ENCODE data around the gene PAXIP1.

PAXIP1 gene

DNA sequence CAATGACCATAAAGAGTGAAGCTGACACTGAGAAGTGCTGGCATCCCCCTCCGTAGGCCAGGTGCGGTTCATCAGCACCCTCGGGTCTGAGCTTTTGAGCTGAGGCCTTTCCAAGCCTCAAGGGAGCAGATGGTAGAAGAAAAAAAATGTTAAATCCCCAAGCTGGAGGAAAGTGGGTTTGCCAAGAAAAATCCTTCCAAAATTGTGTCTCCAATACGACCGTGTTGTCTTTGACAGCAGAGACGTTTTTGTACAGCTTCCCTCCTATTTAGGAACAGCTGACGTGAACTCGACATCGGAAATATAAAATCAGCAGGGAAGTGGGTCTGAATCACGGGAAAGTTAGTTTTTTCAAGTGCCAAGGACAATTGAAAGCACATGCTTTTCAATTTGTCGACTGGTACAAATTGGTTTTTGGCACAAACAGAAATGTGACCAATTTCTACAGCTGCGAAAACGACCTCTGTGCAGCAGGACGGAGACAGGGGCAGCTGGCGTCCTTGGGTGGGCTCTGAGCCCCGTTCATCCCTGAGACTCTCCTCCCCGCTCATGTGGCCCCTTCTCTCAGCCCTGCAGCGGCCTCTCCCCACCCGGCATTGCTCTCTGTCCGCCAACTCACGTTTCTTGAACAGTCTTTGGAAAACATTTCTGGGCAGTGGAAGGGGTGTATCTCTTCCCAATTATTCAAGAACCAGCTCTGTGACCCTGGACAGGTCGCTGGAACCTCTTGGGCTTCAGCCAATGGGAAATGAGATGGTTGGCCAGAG, 89.9 kb downstream of the PAXIP1 start:
- no peak for DNase-seq (ENCODE audit: low read depth in 3 of 3)

DNA sequence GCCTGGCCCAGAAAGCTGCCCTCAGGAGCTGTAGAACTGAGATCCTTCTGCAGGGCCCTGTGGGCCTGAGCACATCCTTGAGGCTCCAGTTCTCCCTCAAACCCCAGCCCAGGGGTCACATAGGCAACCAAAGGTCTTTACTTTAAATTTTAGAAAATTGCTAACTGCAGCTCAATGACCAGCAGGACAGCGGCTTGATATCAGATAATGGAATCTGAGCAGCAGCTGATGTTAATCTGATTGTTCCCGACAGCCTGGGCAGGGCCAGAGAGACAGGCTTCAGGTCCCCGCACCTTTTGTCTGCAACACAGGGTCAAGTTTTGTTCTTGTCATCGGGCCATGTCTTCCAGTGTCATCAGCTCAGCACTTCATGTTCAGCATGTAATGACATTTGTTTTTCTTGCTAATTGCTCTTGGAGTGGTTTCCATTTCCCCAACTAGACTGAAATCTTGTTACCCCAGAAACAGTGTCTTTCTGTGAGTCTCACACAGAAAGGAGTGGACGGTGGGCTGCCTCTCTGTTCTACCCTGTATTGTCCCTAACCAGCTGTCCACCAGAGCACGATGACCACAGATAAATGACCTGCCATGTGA, 91.0 kb downstream of the PAXIP1 start:
- no peak for DNase-seq (ENCODE audit: low read depth in 3 of 3)

DNA sequence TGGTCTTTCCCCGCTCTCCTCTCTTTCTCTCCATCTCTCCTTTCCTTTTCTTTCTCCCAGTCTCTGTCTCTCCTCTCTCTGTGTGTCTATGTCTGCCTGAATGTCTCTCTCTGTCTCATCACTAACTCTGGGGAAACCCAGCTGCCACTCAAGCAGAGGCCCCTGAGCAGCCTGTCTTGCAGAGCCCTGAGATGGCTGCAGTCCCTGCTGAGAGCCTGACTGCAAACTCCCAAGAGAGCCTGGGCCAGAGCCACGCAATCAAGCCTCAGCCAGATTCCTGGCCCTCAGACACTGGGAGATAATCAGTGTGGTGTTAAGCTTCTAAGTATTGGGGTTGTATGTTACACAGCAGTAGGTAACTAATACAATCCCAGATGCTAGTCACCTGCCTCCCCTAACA, 91.5 kb downstream of the PAXIP1 start:
- no peak for DNase-seq (ENCODE audit: low read depth in 3 of 3)

DNA sequence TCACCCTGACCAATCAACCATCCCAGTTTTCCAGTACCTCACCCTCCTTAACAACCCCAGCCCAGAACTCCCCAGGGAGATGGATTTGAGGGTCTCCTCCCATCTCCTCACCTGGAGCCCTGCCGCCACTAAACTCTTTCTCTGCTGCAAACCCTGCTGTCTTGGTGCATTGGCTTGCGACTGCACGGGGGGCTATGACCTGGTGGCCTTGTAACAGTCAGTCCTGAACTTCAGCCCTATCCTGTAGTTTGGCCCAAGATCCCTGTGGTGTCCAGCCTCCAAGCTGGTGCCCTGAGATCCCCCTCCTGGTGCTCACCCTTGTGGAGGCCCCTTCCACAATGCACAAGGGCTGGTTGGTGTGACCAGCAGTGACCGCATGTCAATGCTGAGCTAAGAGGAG, 91.9 kb downstream of the PAXIP1 start:
- DNase-seq (ENCODE audit: low read depth in 3 of 3) = no peak

DNA sequence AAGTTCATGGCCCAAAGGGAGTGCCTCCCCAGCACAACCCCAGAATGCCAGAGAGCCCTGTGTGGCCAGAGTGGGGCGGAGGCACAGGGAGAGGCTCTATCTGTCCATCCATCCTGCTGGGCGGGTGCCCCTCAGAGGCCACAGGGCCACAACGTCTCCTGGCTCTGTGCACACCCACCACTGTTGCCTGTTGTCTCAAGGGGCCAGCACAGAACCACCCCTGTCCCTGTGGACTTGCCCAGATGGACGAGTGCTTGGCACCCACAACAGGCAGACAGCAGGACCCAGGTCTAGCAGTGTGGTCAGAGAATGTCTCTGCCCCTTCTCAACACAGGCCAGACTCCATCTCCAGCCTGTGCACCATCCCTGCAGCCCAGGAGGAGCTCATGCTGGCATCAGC, 92.8 kb downstream of the PAXIP1 start:
- no peak for DNase-seq (ENCODE audit: low read depth in 3 of 3)

DNA sequence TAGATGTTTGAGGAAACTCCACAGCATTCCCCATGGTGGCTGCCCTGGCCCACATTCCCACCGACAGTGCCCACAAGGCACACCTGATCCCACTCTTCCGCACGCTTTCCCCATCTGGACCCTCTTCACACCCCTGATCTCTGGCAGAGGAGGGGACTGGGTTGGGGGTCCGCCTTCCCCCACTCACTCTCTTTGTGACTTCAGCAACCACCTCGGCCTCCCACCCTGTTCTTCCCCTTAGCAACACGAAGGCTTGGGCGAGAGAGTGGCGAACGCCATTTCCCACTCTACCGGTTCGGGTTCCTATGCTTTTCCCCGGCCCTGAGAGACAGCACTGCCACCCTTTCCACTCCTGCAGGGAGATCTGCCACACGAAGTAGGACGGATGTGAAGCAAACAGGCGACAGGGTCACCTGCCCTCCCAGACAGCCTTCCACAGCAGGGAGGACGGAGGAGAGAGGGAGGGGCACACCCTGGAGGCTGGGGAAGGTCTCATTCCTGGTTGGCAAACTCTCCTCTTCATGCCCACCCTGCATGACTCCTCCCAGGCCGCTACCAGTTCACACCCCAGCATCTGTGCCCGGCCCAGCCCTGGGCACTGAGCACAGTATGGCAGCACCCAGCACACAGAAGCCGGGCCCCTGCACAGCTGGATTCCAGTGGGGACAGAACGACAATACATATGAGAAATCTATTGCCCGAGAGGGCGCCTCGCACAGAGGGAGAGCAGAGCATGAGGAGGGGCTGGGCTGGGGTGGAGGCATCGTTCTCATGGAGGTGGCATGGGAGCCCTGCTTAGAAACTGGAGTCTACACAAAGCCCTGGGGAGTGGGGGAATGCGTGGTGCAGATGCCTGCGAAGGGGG, 93.5 kb downstream of the PAXIP1 start:
- DNase-seq (ENCODE audit: low read depth in 3 of 3) = no peak

DNA sequence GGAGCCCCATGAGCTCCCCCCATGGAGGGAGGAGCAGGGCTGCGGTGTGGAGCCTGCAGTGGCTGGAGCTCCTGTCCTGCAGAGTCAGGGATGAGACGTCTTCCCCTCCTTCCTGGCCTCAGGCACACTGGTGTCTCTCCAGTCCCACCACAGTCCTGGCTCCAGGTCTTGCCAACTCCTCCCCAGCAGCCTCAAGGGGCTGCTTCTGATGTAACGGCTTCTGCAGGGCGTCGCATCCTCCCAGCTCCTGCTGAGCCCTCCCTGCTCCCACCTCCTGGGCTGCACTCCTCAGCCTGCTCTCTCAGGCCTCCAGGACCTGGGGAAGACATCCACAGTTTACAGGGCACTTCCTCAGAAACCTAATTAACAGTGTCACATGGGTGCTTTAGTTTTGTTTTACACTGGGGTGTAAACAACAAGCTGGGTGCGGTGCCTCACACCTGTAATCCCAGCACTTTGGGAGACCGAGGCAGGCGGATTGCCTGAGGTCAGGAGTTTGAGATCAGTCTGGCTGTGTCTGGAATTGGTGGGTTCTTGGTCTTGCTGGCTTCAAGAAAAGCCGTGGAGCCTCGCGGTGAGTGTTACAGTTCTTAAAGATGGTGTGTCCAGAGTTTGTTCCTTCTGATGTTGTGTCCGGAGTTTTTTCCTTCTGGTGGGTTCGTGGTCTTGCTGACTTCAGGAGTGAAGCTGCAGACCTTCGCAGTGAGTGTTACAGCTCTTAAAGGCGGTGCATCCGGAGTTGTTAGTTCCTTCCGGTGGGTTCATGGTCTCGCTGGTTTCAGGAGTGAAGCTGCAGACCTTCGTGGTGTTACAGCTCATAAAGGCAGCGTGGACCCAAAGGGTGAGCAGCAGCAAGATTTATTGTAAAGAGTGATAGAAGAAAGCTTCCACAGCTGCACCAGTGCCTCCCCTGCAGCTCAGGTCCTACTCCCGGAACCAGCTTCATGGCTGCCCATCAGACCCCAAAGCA, 95.0 kb downstream of the PAXIP1 start:
- no peak for DNase-seq (ENCODE audit: low read depth in 3 of 3)

DNA sequence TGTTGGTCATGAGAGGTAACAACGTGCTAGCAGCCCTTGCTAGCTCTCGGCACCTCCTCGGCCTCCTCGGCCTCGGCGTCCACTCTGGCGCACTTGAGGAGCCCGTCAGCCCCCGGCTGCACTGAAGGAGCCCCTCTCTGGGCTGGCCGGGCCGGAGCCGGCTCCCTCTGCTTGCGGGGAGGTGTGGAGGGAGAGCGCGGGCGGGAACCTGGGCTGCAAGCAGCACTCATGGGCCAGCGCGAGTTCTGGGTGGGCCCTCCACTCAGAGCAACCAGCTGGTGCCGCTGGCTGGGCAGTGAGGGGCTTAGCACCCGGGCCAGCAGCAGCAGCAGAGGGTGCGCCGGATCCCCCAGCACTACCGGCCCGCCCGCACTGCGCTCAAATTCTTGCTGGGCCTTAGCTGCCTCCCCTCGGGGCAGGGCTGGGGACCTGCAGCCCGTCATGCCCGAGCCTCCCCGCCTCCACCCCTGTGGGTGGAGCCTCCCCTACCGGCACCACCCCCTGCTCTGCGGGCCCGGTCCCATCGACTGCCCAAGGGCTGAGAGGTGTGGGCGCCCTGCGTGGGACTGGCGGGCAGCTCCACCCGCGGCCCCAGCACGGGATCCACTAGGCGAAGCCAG, 96.1 kb downstream of the PAXIP1 start:
- DNase-seq (ENCODE audit: low read depth in 3 of 3) = no peak

DNA sequence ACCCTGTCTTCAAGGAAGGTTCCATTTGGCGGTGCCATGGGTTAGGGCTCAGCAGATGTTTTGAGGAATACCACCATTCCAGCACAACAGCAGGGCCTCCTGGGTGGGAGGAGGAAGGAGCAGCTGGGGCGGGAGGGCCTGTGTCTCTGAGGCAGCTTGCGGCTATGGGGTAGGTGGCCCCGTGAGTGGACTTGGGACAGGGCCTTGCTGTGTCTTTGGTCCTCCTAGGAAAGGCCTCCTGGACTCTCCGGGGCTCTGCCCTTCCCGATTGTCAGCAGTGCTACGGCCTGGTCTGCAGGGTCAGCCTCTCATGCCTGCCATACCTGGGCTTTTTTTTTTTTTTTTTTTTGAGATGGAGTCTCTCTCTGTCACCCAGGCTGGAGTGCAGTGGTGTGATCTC, 96.7 kb downstream of the PAXIP1 start:
- DNase-seq (ENCODE audit: low read depth in 3 of 3) = no peak

DNA sequence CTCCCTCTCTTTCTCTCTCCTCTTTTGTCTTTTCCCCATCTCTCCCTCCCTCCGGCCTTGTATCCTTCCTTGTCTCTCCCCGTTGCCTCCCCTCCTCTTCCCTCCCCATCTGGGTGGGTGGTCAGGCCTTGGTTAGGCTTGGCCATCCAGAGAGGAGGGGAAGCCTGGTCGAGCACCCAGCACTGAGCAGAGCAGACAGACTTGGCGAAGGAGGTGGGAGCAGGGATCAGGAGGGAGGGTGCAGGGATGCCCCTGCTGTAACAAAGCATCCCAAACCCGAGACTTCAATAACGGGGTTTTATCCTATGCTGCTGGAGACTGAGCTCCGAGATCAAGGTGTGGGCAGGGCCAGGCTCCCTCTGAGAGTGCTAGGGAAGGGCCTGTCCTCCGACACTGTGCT, 97.3 kb downstream of the PAXIP1 start:
- no peak for DNase-seq (ENCODE audit: low read depth in 3 of 3)

DNA sequence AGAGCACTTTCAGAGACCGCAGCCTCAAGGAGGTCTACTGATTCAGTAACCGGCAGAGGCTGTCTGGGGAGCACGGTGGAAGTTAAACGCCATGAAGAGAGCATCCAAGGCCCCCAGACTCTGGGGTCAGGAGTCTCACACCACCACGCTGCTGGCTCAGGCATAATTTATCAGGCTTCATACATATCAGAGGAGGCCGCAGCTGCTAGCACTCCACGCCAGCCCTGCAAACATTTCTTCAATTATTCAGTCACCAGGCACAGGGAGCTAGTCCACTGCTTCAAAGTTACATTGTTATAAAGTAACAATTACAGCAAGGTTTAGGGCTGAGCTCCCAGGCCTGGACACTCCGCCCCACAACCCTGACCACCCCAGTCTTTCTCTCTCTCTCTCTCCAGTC, 97.8 kb downstream of the PAXIP1 start:
- DNase-seq (ENCODE audit: low read depth in 3 of 3) = no peak

DNA sequence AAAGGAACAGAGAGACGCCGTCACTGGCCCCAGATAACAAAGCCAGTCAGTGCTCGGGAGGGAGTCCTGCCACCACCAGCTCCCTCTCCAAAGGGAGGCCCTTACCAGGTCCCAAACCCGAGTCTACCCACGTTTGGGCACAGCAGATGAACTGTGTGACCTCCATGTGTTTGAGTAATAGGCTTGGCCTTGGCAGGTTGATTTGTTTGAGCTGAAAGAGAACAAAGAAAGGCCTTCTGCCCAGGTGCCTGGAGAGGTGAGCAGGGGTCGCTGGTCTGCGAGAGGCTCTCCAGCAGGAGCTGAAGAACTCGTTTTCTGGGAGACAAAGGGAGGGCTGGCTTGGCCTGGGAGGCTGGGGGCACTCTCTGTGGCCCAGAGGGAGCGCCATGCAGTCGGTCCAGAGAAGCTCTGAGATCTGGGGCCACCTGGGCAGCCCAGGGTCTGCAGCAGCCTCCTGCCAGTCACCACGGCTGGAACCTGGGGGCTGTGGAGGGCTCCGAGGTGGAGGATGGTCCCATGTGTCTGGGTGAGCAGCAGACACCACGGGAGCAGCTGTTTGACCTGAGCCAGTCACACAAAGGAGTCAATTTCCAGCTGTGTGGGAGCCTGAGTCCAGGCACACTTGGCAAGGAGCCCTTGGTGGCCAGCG, 99.7 kb downstream of the PAXIP1 start:
- DNase-seq (ENCODE audit: low read depth in 3 of 3) = no peak

DNA sequence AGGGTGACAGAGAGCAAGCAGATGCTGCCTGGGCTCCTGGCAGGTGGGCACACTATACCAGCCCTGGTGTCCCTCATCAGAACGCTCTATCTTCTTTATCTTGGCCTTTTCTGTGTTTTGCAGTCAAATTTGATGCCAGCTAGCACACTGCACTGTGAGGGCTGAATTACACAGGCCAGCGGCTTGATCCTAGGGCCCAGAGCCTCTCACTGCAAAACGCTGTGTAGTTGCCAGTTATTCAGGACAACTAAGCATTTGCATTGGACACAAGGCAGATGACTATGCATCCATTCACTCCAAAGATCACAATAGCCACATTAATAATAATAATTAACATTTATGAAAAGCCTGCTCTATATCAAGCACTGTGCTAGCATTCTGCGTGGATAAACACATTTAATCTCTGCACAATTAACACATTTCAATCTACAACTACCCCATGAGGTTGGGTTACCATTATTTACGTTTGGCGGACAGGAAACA, 100.3 kb downstream of the PAXIP1 start:
- no peak for DNase-seq (ENCODE audit: low read depth in 3 of 3)

DNA sequence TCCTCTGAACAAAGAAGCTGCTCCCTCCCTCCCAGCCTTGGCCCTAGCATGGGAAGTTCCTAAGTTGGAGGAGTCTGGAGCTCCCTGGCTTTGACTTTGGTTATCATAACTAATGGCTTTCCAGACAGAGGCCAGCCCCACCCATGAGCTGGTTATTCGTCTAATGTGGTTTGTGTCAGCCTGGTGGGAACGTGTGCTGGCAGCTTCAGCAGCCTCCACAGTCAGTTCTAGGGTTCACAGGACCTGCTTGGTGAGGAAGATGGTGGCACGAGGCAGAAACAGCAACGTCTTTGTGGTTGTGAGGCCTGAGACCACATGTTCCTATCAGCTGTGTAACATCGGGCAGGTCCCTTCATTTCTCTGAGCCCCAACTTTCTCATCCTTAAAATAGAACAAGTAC, 103.1 kb downstream of the PAXIP1 start:
- no peak for DNase-seq (ENCODE audit: low read depth in 3 of 3)

DNA sequence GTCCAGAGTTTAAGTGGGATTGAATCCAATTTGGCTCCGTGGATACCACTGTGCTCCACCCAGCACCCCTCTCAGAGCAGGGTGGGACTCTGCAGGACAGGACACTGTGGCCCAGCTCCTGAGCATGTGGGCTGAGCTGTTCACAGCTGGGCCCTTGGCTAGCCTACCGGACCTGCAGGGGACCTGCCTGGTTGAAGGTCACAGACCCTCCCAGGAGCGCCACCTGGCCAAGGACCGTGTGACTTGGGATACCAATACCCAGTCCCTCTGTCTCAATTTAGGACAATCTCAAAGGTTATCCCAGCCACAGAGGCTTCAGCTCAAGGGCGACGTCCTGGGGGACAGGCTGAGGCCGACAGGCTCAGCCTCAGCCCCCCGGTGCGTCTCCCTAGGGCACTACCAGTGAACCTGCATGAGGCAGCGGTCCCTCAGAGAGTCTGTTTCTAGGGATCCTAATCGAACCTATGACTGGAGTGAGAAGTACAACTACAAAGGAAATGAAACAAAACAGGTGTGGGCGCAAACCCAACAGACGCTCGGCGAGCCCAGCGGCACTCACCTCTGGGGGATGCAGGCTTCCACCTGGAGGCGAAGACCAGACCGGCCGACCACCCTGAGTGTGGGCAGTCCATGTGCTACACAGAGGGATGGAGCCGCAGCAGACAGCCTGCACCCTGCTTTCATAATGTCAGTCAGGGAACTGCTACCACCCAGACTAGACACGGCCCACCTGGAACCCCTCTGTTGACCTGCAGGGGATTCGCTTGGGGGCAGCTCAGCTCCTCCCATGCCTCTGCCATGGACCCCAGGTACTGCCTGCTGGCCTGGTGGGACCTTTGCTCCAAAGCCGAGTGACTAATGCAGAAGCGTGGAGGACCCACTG, 103.7 kb downstream of the PAXIP1 start:
- no peak for DNase-seq (ENCODE audit: low read depth in 3 of 3)

DNA sequence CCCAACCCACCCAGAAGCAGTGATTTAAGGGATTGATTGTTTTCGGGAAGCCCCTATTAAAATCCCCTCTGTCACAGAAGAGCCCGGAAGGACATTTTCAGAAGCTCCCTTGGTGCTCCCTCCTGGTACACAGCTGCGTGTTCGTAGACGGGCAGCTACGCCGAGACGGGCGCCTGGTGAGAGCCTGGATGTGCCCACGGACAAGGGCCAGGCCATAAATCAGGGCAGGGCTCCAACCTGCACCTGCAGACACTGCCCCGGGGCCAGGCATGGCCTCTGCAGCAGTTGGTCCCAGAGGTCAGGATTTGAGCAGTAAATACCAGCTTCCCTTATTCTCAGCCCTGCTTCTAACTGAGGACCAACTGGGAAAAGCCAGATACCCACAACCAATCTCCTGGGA, 106.8 kb downstream of the PAXIP1 start:
- no peak for DNase-seq (ENCODE audit: low read depth in 3 of 3)
